SK-N-MC (cell line): ENCODE measurements around the gene MADCAM1.

Experiments
- EZH2 ChIP-seq: fragments of 200-600 bp; sonication (generic); IDR thresholded peaks from one replicate; pipeline ENCODE4 v1.6.1; 2017; ENCODE audit warnings: antibody characterized with exemption
- FOXP2 ChIP-seq: optimal IDR thresholded peaks from 2 replicates; pipeline ENCODE3; 2011; ENCODE audit warnings: mild to moderate bottlenecking, moderate library complexity; ENCODE audit not compliant: insufficient read depth; ENCODE audit errors: extremely low read length, control extremely low read depth
- POLR2AphosphoS5 ChIP-seq: IDR thresholded peaks from 2 replicates; pipeline ENCODE4 v1.6.1; 2012; ENCODE audit warnings: mild to moderate bottlenecking, low read depth, low read length, borderline replicate concordance

DNA sequence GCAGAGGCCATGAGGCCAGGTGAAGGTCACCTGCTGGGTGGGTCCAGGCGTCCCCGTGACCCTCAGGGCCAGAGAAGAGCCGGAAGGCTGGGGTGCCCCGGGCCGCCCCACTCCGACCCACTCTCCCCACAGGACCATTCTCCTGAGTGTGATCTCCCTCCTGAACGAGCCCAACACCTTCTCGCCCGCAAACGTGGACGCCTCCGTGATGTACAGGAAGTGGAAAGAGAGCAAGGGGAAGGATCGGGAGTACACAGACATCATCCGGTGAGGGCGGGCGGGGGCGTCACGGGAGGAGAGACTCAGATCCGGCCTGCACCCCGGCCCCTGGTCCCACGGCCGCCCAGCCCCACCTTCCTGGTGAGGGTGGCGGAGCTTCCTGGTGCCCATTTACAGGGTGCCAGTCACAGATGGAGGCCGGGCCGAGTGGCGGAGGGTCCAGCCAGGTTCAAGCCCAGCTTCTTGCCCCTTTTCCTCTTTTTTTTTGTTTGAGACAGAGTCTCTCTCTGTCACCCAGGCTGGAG lies 40.7 kb downstream of the MADCAM1 start:
- TF ChIP-seq POLR2AphosphoS5 = no peak
- no peak for TF ChIP-seq EZH2
- TF ChIP-seq FOXP2 = no peak
